SK-N-SH treated with all-trans-retinoic acid at 6 μM for 48 hours (cell line): Measurements from ENCODE around the gene NRIP1.

Source experiments
- ATAC-seq: fragments of 200-7000 bp; cut with Tn5 transposase; 3 replicates; pipeline ENCODE4 v1.9.1; 2020; ENCODE audit warnings: mild to moderate bottlenecking, moderate library complexity
- ARNTL ChIP-seq: fragments of 450-650 bp; formaldehyde crosslinking; IDR thresholded peaks from 2 replicates; pipeline ENCODE4 v1.5.0; 2020; ENCODE audit warnings: low read depth, mild to moderate bottlenecking, moderate library complexity, borderline replicate concordance
- BACH2 ChIP-seq: fragments of 250-450 bp; sonication (Bioruptor Pico); IDR thresholded peaks from 2 replicates; pipeline ENCODE4 v1.9.0; 2021; ENCODE audit warnings: mild to moderate bottlenecking, borderline replicate concordance
- CSDC2 ChIP-seq: fragments of 250-450 bp; sonication (Bioruptor Pico); IDR thresholded peaks from 2 replicates; pipeline ENCODE4 v1.5.0; 2020; ENCODE audit warnings: mild to moderate bottlenecking, moderate library complexity
- ESRRG ChIP-seq: fragments of 250-450 bp; sonication (Bioruptor Pico); IDR thresholded peaks from 2 replicates; pipeline ENCODE4 v1.6.1; 2021; ENCODE audit warnings: mild to moderate bottlenecking
- GLIS3 ChIP-seq: fragments of 250-450 bp; sonication (Bioruptor Pico); IDR thresholded peaks from 2 replicates; pipeline ENCODE4 v1.5.0; 2020; ENCODE audit warnings: mild to moderate bottlenecking, moderate library complexity
- ISL1 ChIP-seq: fragments of 250-450 bp; sonication (Bioruptor Pico); IDR thresholded peaks from 2 replicates; pipeline ENCODE4 v2.1.2; 2022; ENCODE audit warnings: mild to moderate bottlenecking, moderate library complexity
- OSR1 ChIP-seq: fragments of 250-450 bp; sonication (Bioruptor Pico); IDR thresholded peaks from 2 replicates; pipeline ENCODE4 v1.8.0; 2022; ENCODE audit warnings: moderate library complexity, mild to moderate bottlenecking, inconsistent platforms
- PPARA ChIP-seq: fragments of 250-450 bp; sonication (Bioruptor Pico); IDR thresholded peaks from 2 replicates; pipeline ENCODE4 v1.5.0; 2020; ENCODE audit warnings: mild to moderate bottlenecking, borderline replicate concordance
- RARB ChIP-seq: fragments of 250-450 bp; sonication (Bioruptor Pico); IDR thresholded peaks from 2 replicates; pipeline ENCODE4 v1.8.0; 2021; ENCODE audit warnings: mild to moderate bottlenecking, moderate library complexity
- SNAI2 ChIP-seq: fragments of 250-450 bp; sonication (Bioruptor Pico); IDR thresholded peaks from 2 replicates; pipeline ENCODE4 v1.5.0; 2020; ENCODE audit warnings: mild to moderate bottlenecking, moderate library complexity
- TCF4 ChIP-seq: fragments of 250-450 bp; sonication (Bioruptor Pico); IDR thresholded peaks from 2 replicates; pipeline ENCODE4 v1.8.0; 2021; ENCODE audit warnings: mild to moderate bottlenecking, moderate library complexity, borderline replicate concordance
- TOX ChIP-seq: fragments of 250-450 bp; sonication (Bioruptor Pico); IDR thresholded peaks from 2 replicates; pipeline ENCODE4 v1.8.0; 2021; ENCODE audit warnings: mild to moderate bottlenecking, moderate library complexity, borderline replicate concordance
- ZC3H10 ChIP-seq: fragments of 250-450 bp; sonication (Bioruptor Pico); IDR thresholded peaks from 2 replicates; pipeline ENCODE4 v1.5.1; 2021; ENCODE audit warnings: mild to moderate bottlenecking, moderate library complexity
- ZFP30 ChIP-seq: fragments of 450-650 bp; formaldehyde crosslinking; IDR thresholded peaks from 2 replicates; pipeline ENCODE4 v1.5.0; 2022; ENCODE audit warnings: mild to moderate bottlenecking, moderate library complexity
- ZNF565 ChIP-seq: fragments of 450-650 bp; formaldehyde crosslinking; conservative IDR thresholded peaks from 2 replicates; pipeline ENCODE4 v1.5.0; 2020; ENCODE audit warnings: low read depth, mild to moderate bottlenecking, moderate library complexity
- ZNF70 ChIP-seq: fragments of 450-650 bp; formaldehyde crosslinking; IDR thresholded peaks from 2 replicates; pipeline ENCODE4 v1.5.0; 2020; ENCODE audit warnings: mild to moderate bottlenecking, moderate library complexity
- ZNF8 ChIP-seq: fragments of 450-650 bp; formaldehyde crosslinking; IDR thresholded peaks from 2 replicates; pipeline ENCODE4 v1.5.0; 2020; ENCODE audit warnings: mild to moderate bottlenecking, moderate library complexity
- TF ChIP-seq, protein P1 (sequence below): fragments of 250-450 bp; sonication (Bioruptor Pico); IDR thresholded peaks from 2 replicates; pipeline ENCODE4 v1.5.1; 2021; ENCODE audit warnings: mild to moderate bottlenecking, moderate library complexity
- TF ChIP-seq, protein P2 (sequence below): fragments of 250-450 bp; sonication (Bioruptor Pico); IDR thresholded peaks from 2 replicates; pipeline ENCODE4 v1.5.1; 2020; ENCODE audit warnings: low read depth, mild to moderate bottlenecking, moderate library complexity
- TF ChIP-seq, protein P3 (sequence below): fragments of 250-450 bp; sonication (Bioruptor Pico); IDR thresholded peaks from 2 replicates; pipeline ENCODE4 v1.8.0; 2021; ENCODE audit warnings: low read depth, mild to moderate bottlenecking, moderate library complexity, borderline replicate concordance
- TF ChIP-seq, protein P4 (sequence below): fragments of 250-450 bp; sonication (Bioruptor Pico); IDR thresholded peaks from 2 replicates; pipeline ENCODE4 v1.8.0; 2020; ENCODE audit warnings: mild to moderate bottlenecking, moderate library complexity, borderline replicate concordance

The NRIP1 gene

DNA sequence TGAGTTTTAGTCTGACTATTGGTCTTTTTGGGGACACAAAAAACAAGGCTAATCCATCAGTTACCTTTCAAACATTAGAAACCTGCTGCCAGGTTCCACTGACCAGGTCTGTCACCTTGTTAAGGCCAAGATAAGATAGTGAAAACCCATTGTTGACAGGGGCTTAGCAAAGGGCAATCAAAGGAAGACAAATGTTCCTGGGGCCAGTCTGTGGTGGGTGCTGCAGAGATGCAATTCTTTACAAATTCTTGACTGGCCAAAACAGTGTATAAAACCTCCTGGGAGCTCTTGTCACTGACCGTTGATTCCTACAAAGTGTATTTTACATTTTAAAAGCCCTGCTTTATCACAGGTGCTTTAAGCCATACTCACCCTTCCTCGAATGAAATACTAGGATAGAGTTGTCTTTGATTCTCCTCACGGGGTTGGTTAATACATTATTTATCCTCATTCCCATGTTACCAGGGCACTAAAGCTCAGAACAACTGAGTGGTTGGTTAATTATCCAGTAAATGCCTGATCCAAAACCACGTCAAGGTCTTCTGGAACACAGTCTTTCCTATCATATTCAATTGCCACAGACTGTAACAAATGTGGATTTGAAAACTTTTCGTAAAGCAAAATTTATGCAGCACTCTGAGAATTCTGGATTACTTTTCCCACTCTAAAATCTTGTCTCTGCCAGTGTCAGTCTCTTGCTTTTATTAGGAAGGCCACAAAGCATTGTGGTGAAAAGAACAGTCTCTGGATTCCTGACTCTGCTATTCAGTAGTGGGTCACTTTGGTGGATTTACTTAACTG, 77.2 kb downstream of the NRIP1 start:
- TF ChIP-seq CSDC2: no peak
- TF ChIP-seq ARNTL: no peak
- TF ChIP-seq ESRRG (CRISPR knock-in tag): no peak
- TF ChIP-seq, protein P1, sequence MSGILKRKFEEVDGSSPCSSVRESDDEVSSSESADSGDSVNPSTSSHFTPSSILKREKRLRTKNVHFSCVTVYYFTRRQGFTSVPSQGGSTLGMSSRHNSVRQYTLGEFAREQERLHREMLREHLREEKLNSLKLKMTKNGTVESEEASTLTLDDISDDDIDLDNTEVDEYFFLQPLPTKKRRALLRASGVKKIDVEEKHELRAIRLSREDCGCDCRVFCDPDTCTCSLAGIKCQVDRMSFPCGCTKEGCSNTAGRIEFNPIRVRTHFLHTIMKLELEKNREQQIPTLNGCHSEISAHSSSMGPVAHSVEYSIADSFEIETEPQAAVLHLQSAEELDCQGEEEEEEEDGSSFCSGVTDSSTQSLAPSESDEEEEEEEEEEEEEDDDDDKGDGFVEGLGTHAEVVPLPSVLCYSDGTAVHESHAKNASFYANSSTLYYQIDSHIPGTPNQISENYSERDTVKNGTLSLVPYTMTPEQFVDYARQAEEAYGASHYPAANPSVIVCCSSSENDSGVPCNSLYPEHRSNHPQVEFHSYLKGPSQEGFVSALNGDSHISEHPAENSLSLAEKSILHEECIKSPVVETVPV (CRISPR knock-in tag): no peak
- TF ChIP-seq, protein P2, sequence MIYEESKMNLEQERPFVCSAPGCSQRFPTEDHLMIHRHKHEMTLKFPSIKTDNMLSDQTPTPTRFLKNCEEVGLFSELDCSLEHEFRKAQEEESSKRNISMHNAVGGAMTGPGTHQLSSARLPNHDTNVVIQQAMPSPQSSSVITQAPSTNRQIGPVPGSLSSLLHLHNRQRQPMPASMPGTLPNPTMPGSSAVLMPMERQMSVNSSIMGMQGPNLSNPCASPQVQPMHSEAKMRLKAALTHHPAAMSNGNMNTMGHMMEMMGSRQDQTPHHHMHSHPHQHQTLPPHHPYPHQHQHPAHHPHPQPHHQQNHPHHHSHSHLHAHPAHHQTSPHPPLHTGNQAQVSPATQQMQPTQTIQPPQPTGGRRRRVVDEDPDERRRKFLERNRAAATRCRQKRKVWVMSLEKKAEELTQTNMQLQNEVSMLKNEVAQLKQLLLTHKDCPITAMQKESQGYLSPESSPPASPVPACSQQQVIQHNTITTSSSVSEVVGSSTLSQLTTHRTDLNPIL (CRISPR knock-in tag): no peak
- TF ChIP-seq OSR1 (CRISPR knock-in tag): no peak
- no peak for TF ChIP-seq ZFP30 (CRISPR knock-in tag)
- TF ChIP-seq SNAI2 (CRISPR knock-in tag): no peak
- no peak for TF ChIP-seq TCF4 (CRISPR knock-in tag)
- TF ChIP-seq ZNF8 (CRISPR knock-in tag): no peak
- TF ChIP-seq ISL1 (CRISPR knock-in tag): no peak
- TF ChIP-seq BACH2 (CRISPR knock-in tag): no peak
- no peak for ATAC-seq

DNA sequence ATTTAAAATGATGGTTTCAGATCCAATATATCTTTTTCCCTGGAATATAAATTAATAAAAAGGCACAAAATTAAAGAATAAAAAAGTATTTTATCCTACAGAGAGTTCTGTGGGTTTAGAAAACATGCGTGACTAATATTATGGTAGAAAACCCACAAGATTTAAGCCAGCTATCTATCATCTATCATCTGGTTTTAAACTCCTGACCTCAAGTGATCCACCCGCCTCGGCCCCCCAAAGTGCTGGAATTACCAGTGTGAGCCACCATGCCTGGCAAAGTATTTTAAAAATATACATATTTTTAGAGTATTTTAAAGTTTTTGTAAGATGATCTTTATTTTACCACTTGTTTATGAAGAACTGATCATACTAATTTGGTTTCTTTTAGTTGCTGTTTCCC, 79.5 kb downstream of the NRIP1 start:
- TF ChIP-seq SNAI2 (CRISPR knock-in tag) (no peak), GLIS3 (CRISPR knock-in tag) (no peak), TOX (CRISPR knock-in tag) (no peak), OSR1 (CRISPR knock-in tag) (no peak)
- ATAC-seq: no peak

DNA sequence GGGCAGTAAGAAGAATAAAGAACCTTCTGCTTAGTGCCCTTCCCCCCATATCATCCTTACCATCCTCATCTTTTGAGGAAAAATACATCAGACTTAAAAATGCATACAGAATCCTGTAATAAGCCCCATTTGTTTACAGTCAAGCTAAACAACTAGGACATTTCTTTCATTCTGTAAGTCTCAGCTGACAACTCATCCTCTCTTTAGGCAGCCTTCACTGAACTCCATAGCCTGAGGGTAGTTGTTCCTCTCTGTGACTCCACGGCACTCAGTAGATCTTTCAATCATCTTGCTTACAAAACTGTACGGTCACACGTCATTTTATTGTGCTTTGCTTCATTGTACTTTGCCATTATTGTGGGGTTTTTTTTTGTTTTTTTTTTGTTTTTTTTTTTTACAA, 82.5 kb downstream of the NRIP1 start:
- TF ChIP-seq ZC3H10 (CRISPR knock-in tag): no peak
- no peak for TF ChIP-seq CSDC2
- no peak for TF ChIP-seq ZNF70 (CRISPR knock-in tag)
- TF ChIP-seq, protein P1 (CRISPR knock-in tag): no peak
- no peak for TF ChIP-seq RARB (CRISPR knock-in tag)
- TF ChIP-seq, protein P3, sequence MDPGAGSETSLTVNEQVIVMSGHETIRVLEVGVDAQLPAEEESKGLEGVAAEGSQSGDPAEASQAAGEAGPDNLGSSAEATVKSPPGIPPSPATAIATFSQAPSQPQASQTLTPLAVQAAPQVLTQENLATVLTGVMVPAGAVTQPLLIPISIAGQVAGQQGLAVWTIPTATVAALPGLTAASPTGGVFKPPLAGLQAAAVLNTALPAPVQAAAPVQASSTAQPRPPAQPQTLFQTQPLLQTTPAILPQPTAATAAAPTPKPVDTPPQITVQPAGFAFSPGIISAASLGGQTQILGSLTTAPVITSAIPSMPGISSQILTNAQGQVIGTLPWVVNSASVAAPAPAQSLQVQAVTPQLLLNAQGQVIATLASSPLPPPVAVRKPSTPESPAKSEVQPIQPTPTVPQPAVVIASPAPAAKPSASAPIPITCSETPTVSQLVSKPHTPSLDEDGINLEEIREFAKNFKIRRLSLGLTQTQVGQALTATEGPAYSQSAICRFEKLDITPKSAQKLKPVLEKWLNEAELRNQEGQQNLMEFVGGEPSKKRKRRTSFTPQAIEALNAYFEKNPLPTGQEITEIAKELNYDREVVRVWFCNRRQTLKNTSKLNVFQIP (CRISPR knock-in tag): no peak
- TF ChIP-seq, protein P4, sequence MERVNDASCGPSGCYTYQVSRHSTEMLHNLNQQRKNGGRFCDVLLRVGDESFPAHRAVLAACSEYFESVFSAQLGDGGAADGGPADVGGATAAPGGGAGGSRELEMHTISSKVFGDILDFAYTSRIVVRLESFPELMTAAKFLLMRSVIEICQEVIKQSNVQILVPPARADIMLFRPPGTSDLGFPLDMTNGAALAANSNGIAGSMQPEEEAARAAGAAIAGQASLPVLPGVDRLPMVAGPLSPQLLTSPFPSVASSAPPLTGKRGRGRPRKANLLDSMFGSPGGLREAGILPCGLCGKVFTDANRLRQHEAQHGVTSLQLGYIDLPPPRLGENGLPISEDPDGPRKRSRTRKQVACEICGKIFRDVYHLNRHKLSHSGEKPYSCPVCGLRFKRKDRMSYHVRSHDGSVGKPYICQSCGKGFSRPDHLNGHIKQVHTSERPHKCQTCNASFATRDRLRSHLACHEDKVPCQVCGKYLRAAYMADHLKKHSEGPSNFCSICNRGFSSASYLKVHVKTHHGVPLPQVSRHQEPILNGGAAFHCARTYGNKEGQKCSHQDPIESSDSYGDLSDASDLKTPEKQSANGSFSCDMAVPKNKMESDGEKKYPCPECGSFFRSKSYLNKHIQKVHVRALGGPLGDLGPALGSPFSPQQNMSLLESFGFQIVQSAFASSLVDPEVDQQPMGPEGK: no peak
- TF ChIP-seq, protein P2 (CRISPR knock-in tag): no peak
- no peak for TF ChIP-seq TCF4 (CRISPR knock-in tag)
- no peak for TF ChIP-seq ISL1 (CRISPR knock-in tag)
- TF ChIP-seq ESRRG (CRISPR knock-in tag): no peak
- TF ChIP-seq ZNF565: no peak
- no peak for TF ChIP-seq TOX (CRISPR knock-in tag)
- TF ChIP-seq PPARA (CRISPR knock-in tag): no peak
- TF ChIP-seq ZFP30 (CRISPR knock-in tag): no peak
- no peak for TF ChIP-seq ZNF8 (CRISPR knock-in tag)
- no peak for ATAC-seq
